Ammon's horn (tissue), 1 donor: ENCODE measurements around the gene ITGB6.

Experiments
- DNase-seq: peaks from one replicate; pipeline ENCODE4 v3.0.0-alpha.2; 2016; ENCODE audit warnings: low spot score

Gene ITGB6

DNA sequence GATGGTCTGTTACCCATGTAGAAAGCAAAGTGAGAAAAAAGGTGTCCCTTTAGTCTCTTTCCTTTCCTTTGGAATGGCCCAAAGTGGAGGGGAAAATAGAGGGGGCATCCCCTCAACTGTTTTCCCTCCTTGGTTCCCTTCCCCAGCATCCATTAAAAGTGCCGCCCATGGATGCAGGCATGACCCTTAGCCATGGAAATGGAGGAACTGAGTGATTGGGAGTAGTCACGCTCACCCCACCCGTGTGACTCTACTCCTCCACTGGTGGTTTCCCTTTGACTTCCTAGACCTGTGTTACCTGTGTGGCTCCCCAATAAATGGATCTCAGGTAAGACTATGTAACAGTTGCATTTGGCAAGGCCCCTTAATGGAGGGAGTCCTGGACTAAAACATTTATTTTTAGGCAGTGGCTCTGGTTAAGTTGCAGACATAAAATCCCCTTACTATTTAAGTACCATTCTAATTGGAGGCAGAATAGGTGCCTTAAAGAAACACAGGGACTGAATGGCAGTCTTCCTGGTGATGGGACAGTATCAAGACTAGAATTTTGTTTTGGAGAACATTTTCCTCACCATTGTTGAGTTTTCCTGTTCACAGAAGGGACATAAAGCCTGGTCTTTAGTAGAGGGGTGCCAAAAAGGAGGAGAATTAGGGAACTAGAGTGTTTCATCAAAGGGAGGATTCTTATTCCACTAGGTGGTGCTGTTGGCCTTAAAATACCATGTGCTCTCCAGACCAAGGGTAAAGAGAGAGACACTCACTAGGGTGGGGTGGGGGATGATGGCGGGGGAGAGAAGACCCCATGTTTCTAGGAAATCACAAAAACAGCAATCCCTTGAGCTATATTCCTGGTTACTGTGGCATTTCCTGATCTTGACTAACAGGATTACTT, 112.0 kb downstream of the ITGB6 start:
- no peak for DNase-seq

DNA sequence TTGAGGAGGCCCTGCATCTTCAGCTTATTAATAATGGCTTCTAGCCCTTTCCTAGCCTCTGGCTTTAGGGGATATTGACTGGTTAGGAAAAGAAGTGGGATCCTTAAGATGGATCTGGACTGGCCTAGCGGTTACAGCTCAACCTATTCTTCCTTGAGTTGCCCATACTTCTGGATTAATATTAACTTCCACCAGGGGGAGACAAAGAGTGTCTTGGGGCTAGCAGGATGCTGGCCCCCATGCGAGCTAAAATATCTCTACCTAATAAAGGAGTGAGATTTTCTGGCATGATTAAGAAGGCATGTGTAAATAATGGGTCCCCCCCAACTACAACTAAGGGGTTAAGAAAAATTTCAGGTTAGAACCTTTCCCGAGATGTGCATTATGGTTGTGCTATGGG, 114.4 kb downstream of the ITGB6 start:
- DNase-seq, result no peak

DNA sequence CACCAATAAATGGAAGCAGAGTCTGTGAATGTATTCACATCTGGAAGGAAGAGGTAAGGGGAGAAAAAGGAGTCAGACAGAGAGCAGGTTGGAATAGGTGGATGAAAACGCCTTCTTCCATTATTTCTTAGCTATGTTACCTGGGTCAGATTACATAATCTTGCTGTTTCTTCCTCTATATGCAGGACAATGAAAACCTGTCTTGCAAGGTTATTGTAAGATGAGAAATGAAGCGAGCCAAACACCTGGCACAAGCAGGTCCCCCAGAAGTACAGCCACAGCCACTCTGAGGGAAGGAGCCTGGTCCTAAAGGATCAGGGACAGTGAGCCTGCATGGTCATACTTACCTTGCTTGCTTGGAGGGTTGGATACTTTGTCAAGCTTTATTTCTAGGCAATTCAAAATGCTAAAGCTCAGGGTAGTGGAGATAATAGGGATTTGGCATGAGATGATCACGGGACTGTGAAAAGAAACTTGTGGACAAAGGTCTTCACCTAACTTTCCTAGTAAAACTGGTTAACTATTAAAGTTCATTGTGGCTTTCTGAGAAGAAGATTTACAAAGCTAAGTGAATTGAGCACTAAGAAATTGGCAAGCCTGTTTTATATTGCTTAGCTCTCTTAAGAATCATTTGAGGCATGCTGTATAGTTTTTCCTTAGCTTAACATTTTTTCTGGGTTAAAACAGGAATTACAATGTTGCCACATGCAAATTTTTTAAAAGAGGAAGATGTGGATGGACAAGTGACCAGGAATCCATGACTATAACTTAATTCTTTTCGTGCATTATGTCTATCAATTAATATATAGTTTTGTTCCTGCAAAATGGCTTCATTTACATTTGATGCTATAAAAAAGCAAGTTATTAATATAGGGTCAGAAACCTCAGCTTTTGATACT, 121.9 kb downstream of the ITGB6 start:
- DNase-seq, result no peak

DNA sequence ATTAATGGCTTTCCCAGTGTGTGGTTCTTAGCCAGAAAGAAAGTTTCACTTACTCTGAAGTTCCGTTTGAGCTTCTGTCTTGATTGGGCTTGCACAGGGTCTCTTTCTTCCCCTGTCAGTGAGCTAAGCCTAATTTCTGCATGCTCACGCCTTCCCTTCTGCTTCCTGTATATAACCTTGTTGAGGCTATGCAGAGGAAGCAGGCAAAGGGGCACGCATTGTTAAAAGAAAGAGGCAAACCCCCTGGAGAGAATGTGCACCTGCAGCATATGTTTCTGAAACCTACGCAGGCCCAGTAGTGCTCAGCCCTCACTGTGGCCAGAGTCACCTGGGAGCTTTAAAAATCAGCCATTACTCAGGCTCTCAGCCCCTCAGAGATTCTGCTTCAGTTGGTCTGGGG, 123.2 kb downstream of the ITGB6 start:
- DNase-seq, result no peak

DNA sequence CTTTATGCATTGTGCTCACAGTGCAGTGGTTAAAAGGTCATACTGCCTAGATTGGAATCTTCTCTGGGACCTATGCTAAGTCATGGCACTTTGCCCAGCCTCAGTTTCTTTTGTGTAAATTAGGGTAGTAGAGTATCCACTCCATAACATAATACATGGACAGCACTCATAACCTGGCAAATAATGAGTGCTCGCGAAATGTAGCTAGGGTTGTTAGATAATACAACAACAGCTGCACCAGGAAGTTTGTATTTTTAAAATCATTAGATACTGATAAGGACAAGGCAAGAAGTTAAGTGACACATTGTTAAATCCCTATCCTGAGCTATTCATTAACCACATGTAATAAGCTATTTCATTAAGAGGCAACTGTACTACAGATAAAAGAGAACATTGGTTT, 123.8 kb downstream of the ITGB6 start:
- no peak for DNase-seq

DNA sequence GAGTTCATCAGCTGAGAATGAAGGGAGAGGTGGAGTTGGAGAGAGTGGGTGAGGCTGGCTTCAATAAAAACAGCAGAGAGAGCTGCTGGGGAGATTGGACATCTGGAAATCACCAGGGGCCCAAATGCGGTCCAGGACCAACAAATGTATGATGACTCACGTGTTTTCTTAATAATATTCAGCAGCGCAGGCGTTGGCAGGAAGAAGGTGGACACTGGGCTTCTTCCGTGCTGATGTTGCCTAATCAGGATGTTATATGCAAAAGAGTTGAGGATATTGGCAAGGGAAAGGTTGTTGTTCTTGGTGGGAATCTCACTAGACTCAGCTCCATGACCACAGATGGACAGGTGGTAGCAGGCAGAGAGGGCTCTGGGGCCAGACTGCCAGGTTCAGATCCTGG, 124.9 kb downstream of the ITGB6 start:
- no peak for DNase-seq

DNA sequence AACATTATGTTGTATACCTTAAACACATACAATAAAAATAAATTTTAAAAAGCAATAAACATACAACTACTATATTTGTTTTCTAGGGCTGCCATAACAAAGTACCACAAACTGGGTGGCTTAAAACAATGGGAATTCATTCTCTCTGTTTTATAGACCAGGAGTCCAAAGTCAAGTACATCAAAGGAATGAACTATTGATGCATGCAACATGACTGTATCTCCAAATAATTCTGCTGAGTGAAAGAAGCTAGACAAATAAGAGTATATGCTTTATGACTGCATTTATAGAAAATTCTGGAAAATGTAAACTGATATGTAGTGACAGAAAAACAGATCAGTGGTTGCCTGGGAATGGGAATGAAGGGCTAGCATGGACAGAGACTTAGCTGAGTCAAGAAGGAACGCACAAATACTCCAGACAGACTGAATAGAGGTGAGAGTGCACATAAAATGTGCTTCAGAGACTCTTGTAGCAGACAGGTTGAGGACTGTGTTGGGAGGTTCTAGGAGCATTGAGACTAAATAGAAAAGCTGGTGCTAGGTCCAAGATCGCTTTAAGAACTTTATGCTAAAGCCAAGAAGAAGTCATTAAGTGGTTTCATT, 126.7 kb downstream of the ITGB6 start:
- no peak for DNase-seq

DNA sequence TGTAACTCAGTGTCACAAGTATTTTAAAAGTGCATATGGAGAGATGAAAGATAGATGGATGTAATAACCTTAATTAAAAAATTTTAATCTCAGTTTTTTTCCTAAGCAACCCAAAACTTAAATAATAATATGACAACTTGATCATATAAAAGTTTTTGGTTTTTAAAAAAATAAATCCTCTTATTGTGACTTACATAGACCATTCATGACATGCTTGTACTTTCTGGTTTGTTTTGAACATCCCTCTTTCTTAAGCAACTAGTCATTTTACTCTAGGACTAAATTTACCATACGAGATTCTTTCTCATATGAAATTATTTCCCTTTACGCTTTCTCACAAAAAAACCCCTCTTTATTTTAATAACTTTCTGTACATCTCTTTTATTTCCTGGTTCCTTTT, 131.2 kb downstream of the ITGB6 start:
- DNase-seq, result no peak

DNA sequence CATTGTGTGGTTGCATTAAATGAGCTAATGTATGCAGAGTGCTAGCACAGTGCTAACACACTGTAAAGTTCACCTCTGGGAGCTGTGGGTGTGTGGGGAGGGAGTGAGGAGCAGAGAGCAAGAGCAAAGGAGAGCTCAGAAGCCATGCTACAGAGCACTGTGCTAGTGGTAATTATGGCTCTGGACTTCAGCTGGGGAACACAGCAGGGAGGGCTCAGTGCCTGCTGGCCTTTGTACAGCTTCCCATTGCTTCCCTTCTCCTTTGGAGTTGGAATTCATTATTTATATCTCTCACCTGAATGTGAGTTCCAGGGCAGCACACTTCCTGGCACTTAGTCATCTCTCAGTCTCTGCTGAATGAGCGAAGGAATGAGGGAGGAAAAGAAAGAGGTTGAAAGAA, 135.2 kb downstream of the ITGB6 start:
- no peak for DNase-seq

DNA sequence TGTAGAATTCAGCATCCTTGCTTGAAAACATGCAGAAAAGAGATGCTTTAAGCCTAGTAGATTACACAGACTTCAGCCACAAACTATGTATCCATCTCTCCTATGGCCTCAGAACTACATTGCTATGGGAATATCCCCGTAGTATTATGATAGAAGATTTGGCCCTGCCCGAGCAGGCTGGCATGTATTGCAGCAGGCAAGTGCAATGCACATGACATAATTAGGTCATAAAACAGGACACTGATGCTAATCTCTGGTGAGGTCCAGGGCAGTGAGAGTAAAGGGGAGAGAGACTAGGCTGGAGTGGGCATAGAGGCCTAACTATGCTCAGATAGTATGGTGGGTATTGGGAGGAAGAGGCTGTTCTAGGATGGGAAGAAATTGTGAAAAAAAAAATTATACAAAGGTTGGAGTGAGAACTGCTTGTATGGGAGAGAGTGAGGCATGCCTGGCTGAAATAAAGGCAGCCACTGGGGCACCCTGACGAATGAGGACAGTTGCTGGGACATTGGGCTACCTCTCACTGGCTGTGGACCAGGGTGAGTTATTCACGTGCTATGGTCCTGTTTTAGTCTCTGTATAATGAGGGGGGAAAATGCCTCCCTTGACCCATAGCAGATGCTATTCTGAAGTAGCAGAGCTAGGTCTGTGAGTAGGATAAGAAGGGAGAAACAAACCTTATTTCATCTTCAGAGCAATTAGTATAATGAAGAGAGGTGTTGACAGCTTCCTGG, 136.0 kb downstream of the ITGB6 start:
- DNase-seq, result no peak

DNA sequence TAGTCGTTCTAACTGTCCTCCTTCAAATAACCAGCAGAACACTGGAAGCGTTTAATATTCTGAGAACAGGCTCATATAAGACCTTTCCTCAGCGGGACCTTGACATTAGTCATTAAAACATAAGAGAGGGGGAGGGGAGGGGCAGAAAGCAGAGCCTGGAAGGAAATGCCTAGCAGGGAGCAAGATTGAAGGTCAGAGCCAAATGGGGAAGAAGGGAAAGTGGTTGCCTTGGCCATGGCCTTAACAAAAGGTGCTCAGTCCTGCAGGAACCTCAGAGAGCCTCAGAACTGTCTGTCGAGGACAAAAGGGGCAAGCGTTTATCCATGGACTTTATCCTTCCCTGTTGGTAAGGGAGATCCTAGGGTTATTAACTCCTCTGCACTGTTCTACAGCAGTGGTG, 136.8 kb downstream of the ITGB6 start:
- no peak for DNase-seq

DNA sequence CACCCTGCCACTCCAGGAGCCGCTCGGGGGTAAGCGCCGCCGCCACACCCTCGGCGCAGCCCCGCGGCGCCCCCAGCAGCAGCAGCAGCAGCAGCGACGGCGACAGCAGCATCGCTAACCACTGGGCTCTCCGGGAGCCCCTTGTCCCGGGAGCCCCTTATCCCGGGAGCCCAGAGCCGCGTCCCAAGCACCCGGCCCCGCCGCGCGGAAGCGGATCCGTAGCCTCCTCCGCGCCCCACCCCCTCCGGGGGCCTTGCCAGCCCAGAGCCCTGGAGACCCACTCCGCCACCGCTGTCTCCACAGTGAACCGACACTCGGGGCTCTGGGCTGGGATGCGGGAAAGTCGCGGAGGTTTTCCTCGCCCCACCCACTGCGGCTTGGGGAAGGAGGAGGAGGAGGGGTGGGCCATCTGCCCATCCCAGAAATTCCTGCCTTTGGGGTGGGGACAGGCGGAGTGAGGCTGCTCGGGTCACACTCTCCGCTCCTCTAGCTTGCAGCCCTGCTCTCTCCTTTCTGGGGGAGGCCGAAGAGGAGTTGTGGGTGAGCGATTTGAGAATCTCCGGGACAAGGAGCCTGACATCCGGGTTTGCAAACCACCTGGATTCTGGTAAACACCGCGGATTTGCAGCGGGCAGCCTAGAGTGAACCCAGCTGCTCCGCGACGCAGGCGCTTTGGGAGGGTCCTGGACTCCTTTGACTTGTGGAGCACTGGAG, 137.6 kb downstream of the ITGB6 start, which contains the start of gene PLA2R1:
Gene PLA2R1, minus strand, starts transcription at position 324 of the 714 bp plus-strand sequence. Its CDS starts 212 bp downstream, at position 112.
- DNase-seq, result no peak

DNA sequence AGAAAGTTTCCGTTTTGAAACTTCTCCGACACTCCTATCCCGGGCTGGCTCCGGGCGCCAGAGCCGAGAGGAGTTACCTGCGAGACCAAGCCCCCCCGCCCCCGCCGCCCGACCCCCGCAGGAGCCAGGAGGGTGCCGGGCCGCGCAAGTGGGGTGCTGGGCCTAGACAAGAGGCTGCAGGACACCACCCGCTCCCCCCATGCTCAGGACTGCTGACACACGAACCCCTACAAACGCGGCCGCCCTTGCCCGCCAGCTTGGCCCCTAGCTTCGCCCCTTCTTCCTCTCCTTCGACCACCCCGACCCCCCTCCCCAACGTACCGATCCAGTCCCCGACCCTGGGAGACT, 138.2 kb downstream of the ITGB6 start:
- DNase-seq, result no peak

DNA sequence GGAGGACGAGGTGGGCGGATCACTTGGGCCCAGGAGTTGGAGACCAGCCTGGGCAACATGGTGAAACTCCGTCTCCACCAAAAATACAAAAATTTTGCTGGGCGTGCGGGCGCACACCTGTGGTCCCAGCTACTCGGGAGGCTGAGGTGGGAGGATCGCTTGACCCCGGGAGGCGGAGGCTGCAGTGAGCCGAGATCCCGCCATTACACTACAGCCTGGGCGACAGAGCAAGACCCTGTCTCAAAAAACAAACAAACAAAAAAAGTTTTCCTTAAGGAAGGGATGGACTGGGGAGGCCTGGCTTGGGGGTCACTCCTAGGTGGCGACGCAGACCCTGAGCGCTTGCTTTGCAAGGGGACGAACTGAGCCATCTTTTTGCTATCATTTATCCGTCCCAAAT, 138.5 kb downstream of the ITGB6 start:
- DNase-seq, result no peak

DNA sequence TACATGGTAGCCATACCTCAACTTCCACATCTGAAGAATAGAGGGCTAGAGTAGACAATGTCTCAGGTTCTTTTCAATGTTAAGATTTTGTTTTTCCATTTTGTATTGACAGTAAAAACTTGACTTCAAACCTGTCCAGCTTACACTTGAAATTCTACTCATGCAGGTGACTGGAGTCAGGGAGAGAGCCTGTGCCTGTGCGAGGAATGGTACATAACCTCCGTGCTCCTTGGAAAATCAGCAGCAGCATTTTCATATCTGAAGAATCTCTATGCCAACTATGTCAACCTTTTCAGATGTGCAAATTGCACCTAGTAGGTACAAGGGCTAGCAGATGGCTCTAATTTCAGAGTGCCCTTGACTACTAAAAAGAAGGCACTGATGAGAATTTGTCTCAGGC, 139.8 kb downstream of the ITGB6 start:
- no peak for DNase-seq

DNA sequence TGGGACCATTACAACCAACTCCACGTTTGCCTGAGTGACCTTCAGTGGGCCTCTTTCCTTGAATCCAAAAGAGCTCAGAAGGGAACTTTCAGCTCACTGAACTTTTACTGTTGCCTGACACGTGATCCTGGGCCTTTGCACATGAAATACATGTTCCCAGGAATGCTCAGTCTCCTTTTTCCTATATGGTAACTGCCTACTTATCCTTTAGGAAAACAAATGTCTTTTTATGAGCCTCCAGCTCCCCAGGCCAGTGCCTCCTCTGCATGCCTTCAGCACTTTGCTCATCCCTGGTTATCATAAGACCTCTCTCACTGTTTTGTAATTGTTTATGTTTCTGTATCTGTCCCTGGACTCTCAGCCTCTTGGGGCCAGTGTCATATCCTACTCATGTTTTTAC, 142.7 kb downstream of the ITGB6 start:
- no peak for DNase-seq

DNA sequence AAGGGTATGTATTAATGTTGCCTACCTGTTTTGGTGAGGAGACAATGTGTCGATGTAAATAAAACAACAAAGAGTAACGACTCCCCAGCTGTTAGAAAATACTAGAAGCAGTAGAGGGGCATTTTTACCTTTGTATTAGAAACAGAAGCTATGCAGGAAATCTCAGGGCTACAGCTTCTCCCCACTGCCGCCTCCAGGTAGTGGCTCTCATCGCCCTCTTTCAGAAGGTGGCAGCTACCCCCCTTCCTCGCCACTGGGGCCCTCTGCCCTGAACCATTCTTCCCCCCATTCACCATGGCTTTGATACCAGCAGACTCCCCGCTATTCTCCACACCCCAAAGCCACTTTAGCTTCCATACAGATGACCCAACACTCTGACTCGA, 144.4 kb downstream of the ITGB6 start:
- no peak for DNase-seq

DNA sequence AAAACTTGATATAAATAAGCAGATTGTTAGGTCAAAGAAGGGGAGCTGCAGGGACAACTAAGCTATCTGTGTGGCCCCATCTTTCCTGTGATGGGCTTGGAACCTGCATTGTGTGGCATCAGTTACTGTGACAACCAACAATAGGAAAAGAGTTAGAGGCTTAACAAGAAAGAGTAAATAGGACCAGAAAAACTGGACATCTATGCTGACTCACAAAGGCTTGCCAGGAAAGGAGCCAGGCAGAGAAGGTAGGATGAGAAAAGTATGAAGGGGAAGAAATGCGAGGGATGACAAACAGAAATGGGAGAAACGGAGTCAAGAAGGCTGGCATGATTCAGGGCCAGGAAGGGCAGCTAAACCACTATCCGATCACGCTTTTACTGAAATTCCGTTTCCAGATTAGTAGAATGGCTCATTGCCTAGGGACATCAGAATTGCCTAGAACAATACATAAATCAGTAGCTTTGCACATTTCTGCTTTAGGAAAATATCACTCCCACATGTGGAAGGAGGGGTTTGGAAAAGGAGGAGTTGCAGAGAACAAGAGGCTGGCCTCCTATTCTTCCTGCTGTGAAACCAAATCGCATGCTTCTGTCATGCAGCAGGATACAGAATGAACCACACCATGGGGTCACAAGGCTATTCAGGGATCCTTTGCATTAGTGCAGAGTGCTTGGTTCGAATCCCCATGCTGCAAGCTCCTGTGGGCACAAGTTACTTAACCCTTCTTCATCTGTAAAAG, 144.9 kb downstream of the ITGB6 start:
- DNase-seq, result no peak

DNA sequence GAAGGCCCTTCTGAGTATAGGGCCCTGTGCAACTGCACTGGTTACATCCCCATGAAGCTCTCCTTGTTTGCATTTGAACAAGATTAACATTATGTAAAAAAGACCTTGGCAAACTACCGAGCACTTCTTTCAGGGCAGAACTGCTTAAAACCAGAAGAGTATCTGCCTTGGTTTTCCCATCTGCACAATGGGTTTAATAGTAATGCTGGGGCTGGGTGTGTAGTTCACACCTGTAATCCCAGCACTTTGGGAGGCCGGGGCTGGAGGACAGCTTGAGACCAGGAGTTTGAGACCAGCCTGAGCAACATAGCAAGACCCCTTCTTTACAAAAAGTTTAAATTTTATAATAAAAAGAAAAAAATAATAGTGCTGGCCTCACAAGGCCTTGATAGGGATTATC, 146.1 kb downstream of the ITGB6 start:
- no peak for DNase-seq

DNA sequence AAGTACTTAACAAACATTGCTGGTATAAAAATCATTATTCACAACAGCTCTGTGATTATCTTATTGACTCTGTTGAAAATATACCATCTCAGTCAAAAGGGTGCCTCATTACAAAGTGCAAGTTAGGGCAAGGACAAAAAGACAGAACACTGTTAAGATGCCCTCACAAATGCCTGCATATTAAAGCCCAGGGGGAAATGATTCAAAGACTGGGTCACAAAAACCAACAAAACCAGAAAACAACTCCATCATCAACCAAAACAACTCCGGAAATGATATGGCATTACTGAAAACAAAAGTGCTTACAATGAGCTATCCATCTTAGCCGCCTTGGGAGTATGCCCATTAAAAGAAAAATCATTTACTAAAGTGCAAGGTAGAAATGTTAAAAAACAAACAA, 147.5 kb downstream of the ITGB6 start:
- DNase-seq, result no peak

DNA sequence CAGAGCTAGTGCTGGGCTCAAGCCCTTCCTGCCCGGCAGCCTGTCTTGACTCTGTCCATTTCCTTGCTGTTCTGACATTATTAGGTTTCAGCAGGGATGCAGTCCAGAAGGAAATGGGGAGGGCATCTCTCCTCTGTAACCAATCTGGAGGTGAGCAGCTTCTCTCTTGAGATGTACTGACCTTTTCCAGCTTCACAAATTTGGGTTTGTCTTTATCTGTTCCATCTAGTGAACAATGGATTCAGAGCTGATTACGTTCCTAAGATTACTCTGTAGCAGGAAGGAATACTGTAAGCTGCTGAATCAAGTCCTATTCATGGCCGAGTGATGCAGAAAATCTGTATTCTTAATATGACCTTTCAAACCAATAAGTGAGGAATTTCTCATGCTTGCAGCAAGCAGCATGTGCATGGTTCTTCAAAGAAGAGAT, 148.7 kb downstream of the ITGB6 start:
- no peak for DNase-seq
